Thyroid gland (tissue), 4 donors: ENCODE data around the gene ELF5. TPM values are rescaled to one million over a fixed set of nuclear protein-coding genes. Genes with fewer than 3 reads are reported as not detected.

Experiments used
- DNase-seq, 2 donors: peaks; one replicate each; pipeline ENCODE4 v3.0.0-alpha.2; 2019
- H3K27ac ChIP-seq, 3 donors: fragments of 200-600 bp; sonication (generic); 1 replicate in 2 of 3; 2 replicates in 1 of 3; pipeline ENCODE4 v1.5.1; 2016 to 2019; ENCODE audit warnings: mild to moderate bottlenecking in 1 of 3, moderate library complexity in 1 of 3
- H3K27me3 ChIP-seq: fragments of 200-600 bp; sonication (generic); one replicate; pipeline ENCODE4 v1.5.1; 2019
- H3K36me3 ChIP-seq, 2 donors: fragments of 200-600 bp; sonication (generic); one replicate each; pipeline ENCODE4 v1.5.1; 2016 to 2019
- H3K4me1 ChIP-seq, 2 donors: fragments of 200-600 bp; sonication (generic); one replicate each; pipeline ENCODE4 v1.5.1; 2017 to 2019
- H3K4me3 ChIP-seq, 3 donors: fragments of 200-600 bp; sonication (generic); replicated peaks in 1 of 3; 1 replicate in 2 of 3; 2 replicates in 1 of 3; pipeline ENCODE4 v1.5.1; 2016; ENCODE audit warnings: mild to moderate bottlenecking in 1 of 3
- H3K9me3 ChIP-seq: fragments of 200-600 bp; sonication (generic); one replicate; pipeline ENCODE4 v1.5.1; 2017
- CTCF ChIP-seq, 6 experiments: fragments of 200-600 bp in 3 of 6; fragments of 450-650 bp in 3 of 6; sonication (generic) in 3 of 6; IDR thresholded peaks; one replicate each; pipeline ENCODE4 v1.5.1; 2016 to 2019; ENCODE audit warnings: antibody characterized with exemption in 6 of 6, mild to moderate bottlenecking in 2 of 6, inconsistent platforms in 1 of 6, moderate library complexity in 1 of 6
- POLR2A ChIP-seq, 2 donors: fragments of 450-650 bp; IDR thresholded peaks; one replicate each; pipeline ENCODE4 v1.6.1; 2017; ENCODE audit warnings: antibody characterized with exemption in 2 of 2, mild to moderate bottlenecking in 2 of 2, moderate library complexity in 1 of 2
- WGBS, 2 donors: methylation state at CpG; one replicate each; pipeline ENCODE4 v1.1.5; 2017; 5-methylcytosine and 5-hydroxymethylcytosine counted together
- intact Hi-C: fragments of 100-400 bp; cut with DNase I; formaldehyde crosslinking; loops from one replicate; pipeline ENCODE4 v1.15.1; 2023
- total RNA-seq, 4 donors: library from RNA; depleted of rRNA; stranded (reverse); fragments of >200 nt; gene quantifications; one replicate each; pipeline ENCODE4 v1.2.3, GENCODE V29; 2016

ELF5 gene
- total RNA-seq, 4 donors from 2014 or later: not detected

GRCh38 chr11:34502949-34503348, 10.6 kb downstream of the ELF5 start:
- Histone ChIP-seq H3K4me3 (no peak overlapping the region), H3K36me3 (no peaks in the 10 kb centered on the region), H3K4me1 (peaks cover 18 to 24% of the 10 kb centered on the region in 2 donors), H3K9me3 (no peaks in the 10 kb centered on the region), H3K27me3 (no peaks in the 10 kb centered on the region), H3K27ac (peak overlapping the region in 2 of 3 donors; percentile 90 to 91)
- 96 to 100% methylated on average over 3 of the region's 3 CpGs for WGBS, 2 donors
- intact Hi-C loops: no loop called here
- DNase-seq: no peak
- TF ChIP-seq CTCF (IDR thresholded peaks at IDR 0.05): no peak
- TF ChIP-seq POLR2A (IDR thresholded peaks at IDR 0.05): no peak

- Histone ChIP-seq H3K9me3 (no peaks in the 10 kb centered on the region), H3K27me3 (no peaks in the 10 kb centered on the region), H3K36me3 (no peaks in the 10 kb centered on the region), H3K4me3 (no peak overlapping the region), H3K4me1 (peaks cover 19 to 20% of the 10 kb centered on the region in 2 donors), H3K27ac (peak overlapping the region; percentile 90 to 97 (median 91))
- DNase-seq: peak; percentile 57 to 62
- 5% methylated on average over 2 of the region's 2 CpGs for WGBS, 2 donors
- TF ChIP-seq POLR2A (IDR thresholded peaks at IDR 0.05) (no peak), CTCF (IDR thresholded peaks at IDR 0.05) (no peak)
- intact Hi-C loops: no loop called here
These were observed 11.6 kb downstream of the ELF5 start for GRCh38 chr11:34501949-34502348.

DNA sequence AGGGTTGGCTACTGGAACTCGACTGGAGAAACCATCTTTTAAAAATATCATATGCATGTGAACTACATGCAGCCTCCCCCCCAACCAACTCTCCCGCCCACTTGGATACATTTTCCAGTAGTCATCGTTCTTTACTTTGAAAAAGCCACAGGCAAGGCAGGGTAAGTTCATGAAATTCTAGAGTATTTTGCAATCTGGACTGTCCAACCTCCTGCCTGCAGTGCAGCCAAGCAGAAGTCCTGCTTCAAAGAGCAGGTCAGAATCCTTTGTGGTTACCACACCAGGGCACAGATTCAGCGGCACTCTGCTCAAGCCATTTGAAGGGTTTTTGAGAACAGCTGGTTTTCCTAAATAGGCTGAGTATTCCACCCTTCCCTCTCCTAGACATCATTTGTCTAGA, 12.1 kb downstream of the ELF5 start:
- peak overlapping the region; percentile 90 to 97 (median 91) for H3K27ac ChIP-seq
- no peaks in the 10 kb centered on the region for H3K27me3 ChIP-seq
- H3K4me3 ChIP-seq: no peak overlapping the region
- TF ChIP-seq POLR2A (IDR thresholded peaks at IDR 0.05) (no peak), CTCF (IDR thresholded peaks at IDR 0.05) (no peak)
- intact Hi-C loops: no loop called here
- peaks cover 20 to 24% of the 10 kb centered on the region in 2 donors for H3K4me1 ChIP-seq
- peak; percentile 82 to 84 for DNase-seq
- 17 to 22% methylated on average over 4 of the region's 4 CpGs for WGBS, 2 donors
- no peaks in the 10 kb centered on the region for H3K9me3 ChIP-seq
- H3K36me3 ChIP-seq: no peaks in the 10 kb centered on the region

DNA sequence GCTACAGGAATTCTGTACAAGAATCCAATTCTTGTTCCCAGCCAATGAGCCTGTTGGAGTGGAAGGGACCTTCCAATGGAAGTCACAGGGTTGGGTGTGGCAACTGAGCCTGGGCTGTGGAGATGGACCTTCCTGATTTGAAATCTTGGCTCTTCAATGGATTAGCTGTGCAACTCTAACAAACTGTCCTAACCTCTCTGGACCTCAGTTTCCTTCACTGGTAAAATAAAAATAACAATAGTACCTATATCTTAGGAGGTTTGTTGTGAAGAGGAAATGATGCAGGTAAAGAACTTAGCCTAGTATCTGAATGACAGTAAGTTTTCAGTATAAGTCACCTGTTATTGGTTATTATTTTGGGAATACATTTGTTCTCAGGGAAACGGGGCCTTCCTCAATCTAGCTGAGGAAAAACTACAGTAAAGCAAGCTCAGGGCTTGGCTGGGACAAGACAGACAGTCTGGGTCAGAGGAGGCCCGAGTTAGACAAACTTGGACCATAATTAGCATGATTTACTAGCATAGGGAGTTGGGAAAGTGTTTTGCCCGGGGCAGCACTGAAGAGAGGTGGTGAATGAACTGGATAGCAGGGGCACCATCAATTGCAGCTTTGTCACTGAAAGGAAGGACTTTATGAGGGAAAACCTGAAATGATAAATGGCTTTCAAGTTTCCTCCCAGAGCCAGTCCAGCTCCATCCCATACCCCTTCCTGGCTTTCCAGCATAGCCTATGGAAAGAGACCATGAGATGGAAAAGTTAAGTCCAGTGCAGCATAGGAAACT, 13.7 kb downstream of the ELF5 start:
- H3K27ac ChIP-seq: peak overlapping the region in 1 of 3 donors; percentile 90
- no peaks in the 10 kb centered on the region for H3K9me3 ChIP-seq
- intact Hi-C loops: loop anchor here (10.0 kb wide), 1 partner anchor 325 kb away; no protein-coding TSS in a partner anchor
- H3K36me3 ChIP-seq: no peaks in the 10 kb centered on the region
- peaks cover 29 to 38% of the 10 kb centered on the region in 2 donors for H3K4me1 ChIP-seq
- 76 to 88% methylated on average over 3 of the region's 3 CpGs for WGBS, 2 donors
- no peak for TF ChIP-seq CTCF (IDR thresholded peaks at IDR 0.05)
- no peak for TF ChIP-seq POLR2A (IDR thresholded peaks at IDR 0.05)
- no peak for DNase-seq
- no peaks in the 10 kb centered on the region for H3K27me3 ChIP-seq
- H3K4me3 ChIP-seq: no peak overlapping the region

- peak; percentile 65 to 66 for DNase-seq
- no peak for TF ChIP-seq CTCF (IDR thresholded peaks at IDR 0.05)
- no peak for TF ChIP-seq POLR2A (IDR thresholded peaks at IDR 0.05)
- Histone ChIP-seq H3K4me1 (peaks cover 11 to 20% of the 10 kb centered on the region in 2 donors), H3K36me3 (no peaks in the 10 kb centered on the region), H3K27me3 (no peaks in the 10 kb centered on the region), H3K9me3 (no peaks in the 10 kb centered on the region), H3K4me3 (no peak overlapping the region), H3K27ac (peak overlapping the region; percentile 51 to 69 (median 54))
- 22 to 31% methylated on average over 24 to 26 of the region's 26 CpGs for WGBS, 2 donors
- intact Hi-C loops: loop anchor here (10.0 kb wide), 1 partner anchor 321 kb away; no protein-coding TSS in a partner anchor
These were observed 17.7 kb downstream of the ELF5 start for GRCh38 chr11:34495724-34496377.
